CD4-positive, alpha-beta T cell treated with Interleukin-21 for 1 hour (primary cell): Measurements from ENCODE around the gene LMBRD2.
A peak's percentile ranks its signal among the peaks of the same experiment; 100 is the strongest.

Experiments
- DNase-seq: peaks from one replicate; pipeline ENCODE4 v3.0.0-alpha.2; 2020

The LMBRD2 gene

GRCh38 chr5:36099748-36100147, 51.9 kb downstream of the LMBRD2 start:
- DNase-seq, result no peak

DNA sequence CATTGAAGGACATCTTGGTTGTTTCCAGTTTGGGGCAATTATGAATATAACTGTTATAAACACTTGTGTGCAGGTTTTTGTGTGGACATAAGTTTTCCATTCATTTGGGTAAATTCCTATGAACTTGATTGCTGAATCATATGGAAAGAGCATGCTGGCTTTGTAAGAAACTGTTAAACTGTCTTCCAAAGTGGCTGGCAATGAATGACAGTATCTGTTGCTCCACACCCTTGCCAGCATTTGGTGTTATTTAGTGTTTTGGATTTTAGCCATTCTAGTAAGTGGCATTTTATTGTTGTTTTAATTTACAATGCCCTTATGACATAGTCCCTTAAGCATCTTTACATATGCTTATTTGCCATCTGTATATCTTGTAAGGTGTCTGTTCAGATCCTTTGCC, 55.2 kb downstream of the LMBRD2 start:
- DNase-seq, result no peak

DNA sequence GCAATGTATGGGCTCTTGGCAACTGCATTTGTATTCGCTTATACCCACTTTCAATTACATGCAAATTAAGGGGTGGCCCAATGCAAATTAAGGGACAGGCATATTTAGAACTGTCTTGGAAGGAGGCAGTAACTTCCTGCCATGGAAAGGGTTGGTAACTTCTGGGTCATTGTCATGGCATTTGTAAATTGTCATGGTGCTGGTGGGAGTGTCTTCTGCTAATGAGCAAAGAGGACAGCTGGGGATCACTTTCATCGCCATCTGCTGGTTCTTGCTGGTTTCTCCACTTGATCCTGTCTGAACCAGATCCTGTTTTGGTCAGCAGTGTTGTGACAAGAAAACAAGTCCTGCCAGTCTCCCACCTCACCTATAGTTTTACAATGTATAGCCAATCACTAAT, 61.7 kb downstream of the LMBRD2 start:
- no peak for DNase-seq

DNA sequence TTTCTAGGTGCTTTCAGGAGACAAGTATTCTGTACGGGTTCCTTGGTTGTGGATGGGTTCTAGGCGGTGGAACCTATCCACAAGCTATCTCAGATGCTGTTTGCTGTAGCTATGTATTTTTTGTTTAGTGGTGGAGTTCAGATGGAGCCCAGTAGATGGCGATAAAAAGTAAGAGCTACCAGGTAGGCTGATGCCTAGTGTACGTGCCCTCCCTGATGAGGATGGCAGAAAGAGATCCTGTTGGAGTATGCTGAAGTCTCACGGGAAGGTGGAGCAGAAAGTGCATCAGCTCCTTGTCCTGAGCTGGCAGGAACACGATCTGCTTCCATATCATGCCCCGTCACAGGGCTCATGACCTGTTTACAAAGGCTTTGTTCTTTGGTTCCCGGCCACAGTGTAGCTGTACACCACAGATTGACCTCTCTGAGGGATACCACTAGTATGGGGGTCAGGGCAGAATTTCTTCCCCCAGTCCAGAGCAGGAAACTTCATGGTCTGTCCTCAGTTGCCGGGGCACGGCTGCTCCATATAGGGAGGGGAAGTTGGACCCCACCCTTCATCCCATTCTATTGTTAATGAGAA, 72.4 kb downstream of the LMBRD2 start:
- peak; percentile 37 for DNase-seq

DNA sequence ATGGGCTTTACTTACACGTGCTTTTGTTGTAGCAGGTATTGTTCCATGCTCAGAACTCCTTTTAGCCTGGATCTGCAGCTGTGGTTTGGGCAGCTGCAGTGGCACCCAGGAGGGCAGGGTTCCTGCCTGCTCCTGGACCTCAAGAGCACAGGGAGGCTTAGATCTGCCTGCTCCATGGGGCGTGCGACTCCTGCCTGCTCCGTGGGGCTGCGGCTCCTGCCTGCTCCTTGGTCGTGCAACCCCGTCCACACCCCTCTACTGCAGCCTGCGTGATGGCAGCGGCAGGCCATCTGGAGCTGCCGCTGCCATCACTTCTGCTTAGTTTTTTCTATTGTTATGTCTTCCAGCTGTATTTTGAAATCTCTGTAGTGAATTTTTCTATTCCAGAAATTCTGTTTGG, 73.3 kb downstream of the LMBRD2 start:
- no peak for DNase-seq

GRCh38 chr5:36073595-36074216, 78.0 kb downstream of the LMBRD2 start:
- no peak for DNase-seq

DNA sequence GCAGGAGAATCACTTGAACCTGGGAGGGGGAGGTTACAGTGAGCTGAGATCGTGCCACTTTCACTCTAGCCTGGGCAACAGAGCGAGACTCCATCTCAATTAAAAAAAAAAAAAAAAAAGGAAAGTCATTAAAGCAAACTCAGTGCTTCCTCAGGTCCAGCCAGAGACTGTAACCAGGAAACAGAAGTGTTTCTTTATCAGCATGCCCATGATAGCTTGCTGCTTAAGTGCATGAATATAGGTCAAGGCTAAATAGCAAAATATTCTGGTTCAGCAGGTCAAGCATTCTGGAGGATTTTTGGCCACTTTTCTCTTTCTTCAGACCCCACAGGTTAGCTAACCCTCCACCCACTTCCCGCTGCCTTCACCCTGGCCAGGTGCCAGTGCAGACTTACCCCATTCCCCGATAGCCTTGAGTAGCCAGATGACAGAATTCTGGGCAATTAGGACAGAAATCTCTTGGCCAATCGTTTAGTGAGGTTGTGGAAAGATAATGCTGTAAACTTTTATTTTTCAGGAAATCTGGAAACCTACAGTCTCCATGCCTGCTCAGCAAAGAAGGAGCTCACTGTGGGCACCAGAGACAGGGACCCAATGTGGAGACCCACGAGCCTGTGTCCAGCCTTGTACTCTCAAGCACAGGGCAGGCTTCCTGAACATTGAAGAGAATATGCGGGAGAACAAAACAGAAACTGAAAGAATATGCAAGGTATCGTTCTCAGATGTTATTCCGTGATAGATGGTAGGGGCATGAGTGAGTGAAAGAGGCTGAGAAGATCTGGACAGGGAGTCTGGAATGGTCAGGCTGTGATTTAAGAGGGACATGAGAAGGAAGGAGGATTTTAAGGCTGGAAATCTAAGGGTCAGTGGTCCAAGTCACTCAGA, 80.8 kb downstream of the LMBRD2 start:
- DNase-seq, result no peak

- DNase-seq, result no peak
These were observed 82.9 kb downstream of the LMBRD2 start for GRCh38 chr5:36068751-36069281.

DNA sequence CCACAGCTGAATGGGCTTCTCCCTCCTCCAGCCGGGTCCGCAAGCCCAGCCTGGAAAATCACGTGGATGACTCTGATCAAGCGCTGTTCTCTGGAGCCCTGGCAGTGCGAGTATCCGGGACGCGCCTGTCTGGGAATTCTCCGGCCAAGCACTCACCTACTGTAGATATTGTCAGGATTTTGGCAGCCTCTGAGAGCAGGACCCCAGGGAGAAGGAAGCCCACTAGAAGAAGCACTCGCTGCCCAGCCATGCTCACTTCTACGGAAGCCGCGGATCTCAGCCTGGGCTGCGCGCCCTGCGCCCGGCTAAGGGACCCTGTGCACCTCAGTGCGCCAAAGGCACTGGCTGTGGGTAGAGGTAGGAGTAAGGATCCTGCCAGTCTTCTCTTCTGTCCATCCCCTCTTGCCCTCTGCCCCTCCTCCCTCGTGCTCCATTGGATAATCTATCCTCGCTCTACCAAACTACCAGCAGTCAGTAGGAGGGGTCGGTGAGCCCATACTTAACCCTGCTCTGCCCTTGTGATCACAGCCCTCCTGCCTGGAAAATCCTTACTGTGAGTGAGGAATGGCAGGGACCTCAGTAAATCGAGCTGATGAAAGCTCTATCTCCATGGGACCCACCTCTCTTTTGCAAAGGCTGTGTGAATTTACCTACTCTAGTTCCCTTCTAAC, 85.0 kb downstream of the LMBRD2 start, which contains the start of gene UGT3A2:
Gene UGT3A2, minus strand, starts transcription at position 343 of the 671 bp plus-strand sequence. Its CDS starts 93 bp downstream, at position 250.
- DNase-seq, result no peak

GRCh38 chr5:36066001-36066539, 85.6 kb downstream of the LMBRD2 start:
- DNase-seq, result no peak

GRCh38 chr5:36060420-36060887, 91.2 kb downstream of the LMBRD2 start:
- DNase-seq, result no peak

DNA sequence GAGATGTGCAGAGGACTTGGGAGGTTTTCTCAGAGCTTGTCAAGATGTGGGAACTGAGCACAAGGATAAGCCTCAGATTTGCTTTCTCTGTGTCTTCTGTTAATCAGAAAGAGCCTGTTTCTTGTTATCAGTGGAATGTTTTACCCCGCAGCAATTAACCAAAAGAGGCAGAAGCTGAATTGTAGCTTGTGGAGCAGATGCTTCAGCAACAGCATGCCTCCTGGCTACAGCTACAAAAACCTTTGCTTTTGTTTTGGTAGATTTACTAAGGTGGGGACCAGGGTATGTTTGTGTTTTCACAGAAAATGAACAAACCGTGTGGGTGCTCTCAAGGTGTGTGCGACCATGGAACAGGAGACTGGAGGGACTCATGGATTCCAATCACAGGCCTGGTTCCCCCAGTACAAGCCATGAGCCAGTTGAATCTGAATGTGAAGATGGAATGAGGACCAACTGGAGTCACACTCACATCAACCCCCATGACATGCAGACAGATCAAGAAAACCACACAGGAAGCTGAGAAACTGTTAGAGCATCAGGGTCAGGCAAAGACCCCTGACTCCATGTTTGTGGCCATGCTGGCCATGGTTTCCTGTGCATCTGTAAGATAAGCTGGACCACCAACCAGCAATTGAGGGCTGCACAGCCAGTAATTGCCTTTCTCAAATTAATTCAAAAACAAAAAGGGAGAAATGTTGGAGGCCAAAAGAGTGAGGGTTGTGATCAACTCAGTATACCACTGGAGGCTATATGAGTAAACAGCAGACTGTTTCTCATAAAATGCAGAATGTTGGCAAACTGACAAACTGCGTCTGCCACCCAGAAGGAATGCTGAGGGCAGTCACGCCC, 91.9 kb downstream of the LMBRD2 start:
- DNase-seq, result no peak

- no peak for DNase-seq
These were observed 92.9 kb downstream of the LMBRD2 start for GRCh38 chr5:36058776-36059175.

- DNase-seq, result no peak
These were observed 94.3 kb downstream of the LMBRD2 start for GRCh38 chr5:36057386-36057785.

- DNase-seq, result no peak
These were observed 95.3 kb downstream of the LMBRD2 start for GRCh38 chr5:36056422-36056821.

- DNase-seq, result no peak
These were observed 95.7 kb downstream of the LMBRD2 start for GRCh38 chr5:36055984-36056383.

- no peak for DNase-seq
These were observed 97.0 kb downstream of the LMBRD2 start for GRCh38 chr5:36054647-36055046.

DNA sequence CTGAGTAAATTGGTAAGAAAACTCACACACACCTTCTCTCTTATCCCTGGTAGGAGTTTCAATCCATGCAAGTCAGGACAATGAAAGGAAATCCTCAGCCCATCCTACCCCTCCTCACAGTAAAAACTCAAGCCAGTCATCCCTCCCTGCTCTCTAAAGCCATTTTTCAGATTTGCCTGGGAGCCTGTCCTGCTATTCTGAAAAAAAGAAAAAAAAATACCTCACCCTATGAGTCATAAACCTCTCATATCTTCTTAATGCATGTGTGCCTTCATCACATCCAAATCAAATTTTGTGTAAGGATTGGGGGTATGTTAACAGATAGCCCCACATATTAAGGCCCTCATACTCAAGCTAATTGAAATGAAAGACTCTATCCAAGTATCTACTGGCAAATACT, 99.1 kb downstream of the LMBRD2 start:
- no peak for DNase-seq

- no peak for DNase-seq
These were observed 101.7 kb downstream of the LMBRD2 start for GRCh38 chr5:36049949-36050348.
